Umbilical cord (tissue), 2 donors: ENCODE results near the gene ESYT2. TPM values are rescaled to one million over a fixed set of nuclear protein-coding genes. Genes with fewer than 3 reads are reported as not detected.
"Not testable (repeated sequence)": the region's sequence is repeated elsewhere in the genome, so short reads cannot be mapped to it uniquely, and the experiment has no call there.

Source experiments
- DNase-seq: peaks from one replicate; pipeline ENCODE4 v3.0.0-alpha.2; 2015; ENCODE audit warnings: low spot score
- total RNA-seq: library from RNA; depleted of rRNA; stranded (reverse); fragments of >200 nt; gene quantifications from one replicate; pipeline ENCODE4 v1.2.3, GENCODE V29; 2014; ENCODE audit warnings: low replicate concordance; ENCODE audit not compliant: insufficient read depth

Gene ESYT2
- total RNA-seq, 1 donor from 2014 or later = 153 TPM

GRCh38 chr7:158698657-158699195 is 130.6 kb downstream of the ESYT2 start:
- no peak for DNase-seq

GRCh38 chr7:158697597-158697996 is 131.7 kb downstream of the ESYT2 start:
- DNase-seq = not testable (repeated sequence)

- DNase-seq = peak; percentile 63
Observed at GRCh38 chr7:158695726-158696452, 133.4 kb downstream of the ESYT2 start.

GRCh38 chr7:158695056-158695455 is 134.3 kb downstream of the ESYT2 start:
- no peak for DNase-seq

GRCh38 chr7:158694650-158695049 is 134.7 kb downstream of the ESYT2 start:
- no peak for DNase-seq

GRCh38 chr7:158689488-158689887 is 139.8 kb downstream of the ESYT2 start:
- DNase-seq = no peak

- DNase-seq = no peak
Observed at GRCh38 chr7:158687406-158687805, 141.9 kb downstream of the ESYT2 start.

GRCh38 chr7:158685693-158686092 is 143.6 kb downstream of the ESYT2 start:
- no peak for DNase-seq

- no peak for DNase-seq
Observed at GRCh38 chr7:158684329-158684728, 145.0 kb downstream of the ESYT2 start.

GRCh38 chr7:158683541-158683940 is 145.8 kb downstream of the ESYT2 start:
- DNase-seq = no peak

- no peak for DNase-seq
Observed at GRCh38 chr7:158682456-158682855, 146.9 kb downstream of the ESYT2 start.

Other genes starting within 250 kb of the ESYT2 start
- 0.72 TPM for gene PTPRN2, start 241.7 kb downstream of the ESYT2 start, total RNA-seq
- gene NCAPG2, start 124.7 kb downstream of the ESYT2 start, total RNA-seq = 11.6 TPM
- 14.9 TPM for gene DYNC2I1, start 27.0 kb upstream of the ESYT2 start, total RNA-seq